Right ventricle myocardium superior (tissue), 1 donor: ENCODE results near the gene MYBL2. TPM values are rescaled to one million over a fixed set of nuclear protein-coding genes. Genes with fewer than 3 reads are reported as not detected.

Experiments
- ATAC-seq: fragments of 200-7000 bp; cut with Tn5 transposase; one replicate; pipeline ENCODE4 v1.9.1; 2020; ENCODE audit warnings: mild to moderate bottlenecking; ENCODE audit not compliant: poor library complexity
- DNase-seq: peaks from one replicate; pipeline ENCODE4 v3.0.0-alpha.2; 2020
- intact Hi-C: fragments of 100-400 bp; cut with DNase I; formaldehyde crosslinking; loops from one replicate; pipeline ENCODE4 v1.11.2; 2022
- total RNA-seq: library from RNA; stranded (reverse); fragmentation: NEBNext Ultra II Directional; extraction: Animal tissue kit (Norgen Biotek cat#: 25700); gene quantifications from one replicate; pipeline ENCODE4 v1.2.1, GENCODE V29; 2021
- donor health status: DM: no; HTN: yes; CAD: no; lungs with severe emphysema.

Gene MYBL2
- total RNA-seq, 1 donor from 2014 or later: 0.78 TPM

DNA sequence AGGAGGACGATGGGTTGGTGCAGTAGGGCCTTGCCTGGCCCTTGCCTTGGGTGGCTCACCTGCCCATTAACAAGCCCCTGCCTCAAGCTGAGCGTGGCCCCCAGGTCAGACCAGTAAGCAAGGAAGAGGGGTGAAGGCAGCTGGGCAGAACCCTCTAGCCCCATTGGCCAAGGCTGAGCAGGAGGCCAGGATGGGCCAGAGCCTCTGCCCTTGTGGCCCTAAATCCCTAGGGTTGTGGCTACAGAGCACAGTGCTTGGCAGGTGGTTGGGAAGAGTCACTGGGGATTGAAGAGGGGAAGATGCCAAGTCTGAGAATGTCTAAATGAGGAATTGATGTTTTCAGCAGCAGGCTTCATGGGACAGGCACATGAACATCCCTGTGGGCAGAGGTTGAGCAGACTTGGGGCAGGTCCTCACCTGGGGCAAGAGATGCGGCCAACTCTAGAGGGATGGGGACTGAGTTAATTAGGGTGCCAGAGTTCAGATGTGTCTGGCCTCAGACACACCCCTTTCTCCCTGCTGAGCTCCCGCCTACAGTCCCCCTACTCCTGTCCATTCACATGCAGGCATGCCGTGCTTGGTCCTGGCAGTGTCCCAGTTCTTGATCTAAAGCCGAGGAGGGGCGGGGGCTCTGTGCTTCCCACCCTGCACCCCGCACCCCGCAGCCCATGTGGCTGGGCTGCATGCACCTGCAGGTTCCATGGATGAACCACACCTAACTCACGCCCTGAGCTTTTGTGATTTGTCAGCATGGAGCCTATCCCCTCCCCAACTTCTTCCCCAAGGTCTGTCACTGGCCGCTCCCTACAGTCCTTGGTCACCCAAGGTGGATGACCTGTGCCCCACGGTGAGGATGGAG is 50.1 kb downstream of the MYBL2 start:
- intact Hi-C loops: no loop called here
- ATAC-seq (no peak), DNase-seq (peak; percentile 34)

DNA sequence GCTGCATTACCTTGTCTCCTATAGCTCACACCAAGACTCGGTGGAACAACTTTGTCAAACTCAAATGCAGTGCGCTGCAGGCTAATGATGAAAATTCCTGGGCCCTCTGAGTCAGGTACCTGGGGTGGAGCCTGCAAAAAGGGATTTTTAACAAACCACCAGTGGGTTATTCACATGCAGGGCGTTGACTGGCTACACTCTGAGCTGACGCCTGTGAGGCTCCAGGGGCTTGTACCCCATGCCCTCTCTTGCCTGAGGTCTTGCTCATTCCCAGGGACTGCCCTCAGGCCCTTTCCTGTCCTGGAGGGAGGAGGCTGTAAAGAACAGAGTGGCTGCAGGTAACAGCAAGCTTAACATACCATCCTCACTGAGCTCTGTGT is 50.7 kb downstream of the MYBL2 start:
- peak; percentile 8 for DNase-seq
- intact Hi-C loops: no loop called here
- ATAC-seq: no peak

DNA sequence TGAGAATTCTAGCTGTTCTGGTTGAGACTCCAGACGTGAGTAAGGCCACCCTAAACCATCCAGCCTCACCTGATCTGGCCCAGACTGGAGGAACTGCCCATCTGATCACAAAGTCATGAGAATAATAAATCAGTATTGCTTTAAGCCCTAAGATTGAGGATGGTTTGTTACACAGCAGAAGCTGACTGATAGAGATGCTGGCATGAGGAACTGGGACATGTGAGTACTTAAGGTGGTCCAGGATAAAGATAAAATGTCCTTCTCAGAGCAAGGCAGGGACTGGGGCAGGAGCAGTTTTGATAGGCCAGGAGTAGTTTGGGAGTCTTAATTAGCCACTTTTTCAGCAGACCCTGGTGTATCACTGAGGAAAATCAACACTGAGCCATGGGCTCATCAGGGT is 53.1 kb downstream of the MYBL2 start:
- intact Hi-C loops: no loop called here
- ATAC-seq (no peak), DNase-seq (no peak)

DNA sequence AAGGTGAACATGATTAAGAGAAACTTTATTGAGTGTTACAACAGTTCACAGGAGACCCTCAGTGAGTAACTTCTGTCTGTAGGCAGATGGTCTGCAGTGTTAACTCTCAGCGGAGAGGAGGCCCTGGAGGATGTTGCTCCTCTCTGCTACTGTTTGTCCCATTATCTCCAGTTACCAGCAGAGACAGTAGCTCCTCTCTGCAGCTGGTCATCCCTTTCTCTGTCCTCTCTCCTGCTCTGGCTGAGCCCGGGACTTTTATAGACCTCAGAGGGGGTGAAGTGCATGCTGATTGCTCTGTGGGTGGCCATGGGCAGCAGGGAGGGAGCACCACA is 54.1 kb downstream of the MYBL2 start:
- ATAC-seq: no peak
- intact Hi-C loops: no loop called here

DNA sequence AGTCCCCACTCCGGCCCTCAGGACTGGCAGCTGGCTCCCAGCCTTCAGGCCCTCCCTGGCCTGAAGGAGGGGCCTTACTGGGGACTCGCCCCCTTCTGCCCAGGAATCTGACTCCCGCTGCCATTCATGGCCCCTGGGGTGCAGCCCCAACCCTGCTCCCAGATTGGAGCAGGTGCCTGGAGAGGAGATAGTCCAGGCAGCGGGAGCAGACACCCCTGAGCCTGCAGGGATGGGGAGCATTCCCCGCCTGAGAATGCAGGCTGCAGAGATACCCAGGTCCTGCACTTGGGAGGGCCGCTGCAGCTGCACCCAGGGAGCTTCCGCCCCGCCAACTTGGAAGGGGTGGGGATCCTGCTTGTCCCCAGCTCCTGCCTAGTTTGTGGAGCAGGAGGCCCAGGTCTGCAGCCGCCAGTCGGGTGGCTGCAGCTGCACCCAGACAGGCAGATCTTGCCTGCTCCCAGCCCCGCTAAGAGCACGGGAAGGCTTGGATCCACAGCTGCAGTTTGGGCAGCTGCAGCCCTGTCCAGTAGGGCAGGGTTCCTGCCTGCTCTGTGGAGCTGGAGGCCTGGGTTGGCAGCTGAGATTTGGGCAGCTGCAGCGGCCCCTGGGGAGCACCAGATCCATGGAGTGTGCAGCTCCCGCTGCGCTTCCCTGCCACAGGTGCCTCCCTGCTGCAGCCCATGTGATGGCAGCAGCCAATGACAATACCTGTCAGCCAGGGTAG is 54.7 kb downstream of the MYBL2 start:
- peak; percentile 33 for DNase-seq
- intact Hi-C loops: no loop called here
- no peak for ATAC-seq

More for the DNA sequence above, 54.1 kb downstream of the MYBL2 start:
- DNase-seq: no peak

DNA sequence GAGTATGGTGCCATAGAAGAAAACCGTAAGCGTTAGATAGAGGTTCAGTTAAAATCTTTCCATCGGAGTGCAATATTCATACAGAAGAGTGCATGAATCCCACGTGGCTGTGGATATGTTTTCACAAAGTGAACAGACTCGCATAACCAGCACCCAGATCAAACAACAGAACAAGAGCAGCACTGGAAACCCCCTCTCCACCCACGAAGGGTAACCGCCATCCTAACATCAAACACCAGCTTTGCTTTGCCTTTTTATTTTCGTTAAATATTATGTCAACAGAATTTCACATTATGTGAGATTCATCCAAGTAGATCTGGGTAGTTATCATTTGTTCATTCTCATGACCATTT is 55.2 kb downstream of the MYBL2 start:
- no peak for DNase-seq
- ATAC-seq: no peak
- intact Hi-C loops: no loop called here

GRCh38 chr20:43723186-43723585 is 56.3 kb downstream of the MYBL2 start:
- intact Hi-C loops: no loop called here
- ATAC-seq (no peak), DNase-seq (peak; percentile 8)

- DNase-seq: peak; percentile 14
- ATAC-seq: no peak
- intact Hi-C loops: no loop called here
Observed at GRCh38 chr20:43723735-43724134, 56.8 kb downstream of the MYBL2 start.

DNA sequence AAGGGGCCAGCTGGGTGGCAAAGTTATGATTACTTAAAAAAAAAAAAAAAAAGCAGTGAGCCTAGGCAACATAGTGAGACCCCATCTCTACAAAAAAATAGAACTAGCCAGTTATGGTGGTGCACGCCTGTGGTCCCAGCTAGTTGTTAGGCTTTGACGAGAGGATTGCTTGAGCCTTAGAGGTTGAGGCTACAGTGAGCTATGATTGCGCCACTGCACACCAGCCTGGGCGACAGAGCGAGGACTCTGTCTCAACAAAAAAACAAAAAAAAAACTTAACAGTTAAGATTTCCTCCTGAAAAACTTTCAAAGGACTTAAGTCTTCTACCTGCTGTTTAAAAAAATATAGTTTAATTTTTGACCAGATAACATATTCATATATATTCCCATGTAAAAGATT is 57.5 kb downstream of the MYBL2 start:
- DNase-seq (peak; percentile 24), ATAC-seq (no peak)
- intact Hi-C loops: no loop called here

DNA sequence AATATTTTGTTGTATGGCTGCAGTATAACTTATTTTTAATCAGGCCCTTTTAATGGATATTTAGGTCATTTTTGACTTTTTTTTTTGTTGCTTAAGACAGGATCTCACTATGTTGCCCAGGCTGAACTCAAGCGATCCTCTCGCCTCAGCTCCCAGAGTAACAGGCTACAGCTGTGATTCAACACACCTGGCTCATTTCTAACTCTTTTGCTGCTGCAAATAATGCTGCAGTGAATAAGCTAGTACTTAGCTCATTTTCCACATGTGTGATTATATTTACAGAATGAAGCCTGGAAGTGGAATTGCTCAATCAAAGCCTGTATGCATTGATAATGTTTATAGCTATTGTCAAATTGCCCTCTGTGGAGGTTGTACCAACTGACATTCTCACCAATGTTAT is 58.8 kb downstream of the MYBL2 start:
- intact Hi-C loops: no loop called here
- DNase-seq (no peak), ATAC-seq (no peak)

DNA sequence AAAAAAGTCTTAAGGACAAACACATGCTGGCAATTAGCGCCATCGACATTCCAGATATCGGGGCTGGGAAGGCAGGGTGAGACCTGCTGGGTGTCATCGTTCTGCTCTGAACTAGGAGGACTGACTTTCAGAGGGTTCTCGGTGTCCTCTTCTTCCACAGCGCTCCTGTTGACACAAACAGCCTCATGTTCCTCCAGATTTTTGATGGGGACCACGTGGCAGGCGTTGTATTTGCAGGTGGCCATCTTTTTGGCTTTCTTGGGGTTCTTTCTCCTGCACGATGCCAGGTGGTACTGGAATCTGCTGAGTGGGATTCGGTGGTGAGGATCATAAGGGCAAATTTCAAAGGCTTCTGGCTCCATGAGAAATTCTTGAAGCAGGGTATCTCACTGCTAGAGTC is 59.4 kb downstream of the MYBL2 start:
- intact Hi-C loops: no loop called here
- no peak for DNase-seq

DNA sequence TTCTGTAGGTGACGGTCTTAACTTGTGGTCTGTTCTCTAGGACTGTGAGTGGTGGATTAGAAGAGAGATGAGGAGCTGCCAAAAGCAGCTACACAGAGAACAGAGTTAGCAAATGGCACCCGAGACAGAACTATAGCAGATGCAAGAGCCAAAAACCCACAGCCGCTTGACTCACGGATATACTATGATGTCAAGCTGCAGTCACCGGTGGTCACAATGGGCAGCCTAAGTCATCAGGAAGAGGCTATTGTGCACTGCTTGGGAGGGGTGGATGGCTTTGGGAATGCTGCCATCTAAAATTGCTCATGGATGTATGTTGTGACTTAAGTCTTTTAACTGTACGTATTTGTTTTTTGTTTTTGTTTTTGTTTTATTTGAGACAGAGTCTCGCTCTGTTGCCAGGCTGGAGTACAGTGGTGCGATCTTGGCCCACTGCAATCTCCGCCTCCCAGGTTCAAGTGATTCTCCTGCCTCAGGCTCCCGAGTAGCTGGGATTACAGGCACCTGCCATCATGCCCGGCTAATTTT is 60.0 kb downstream of the MYBL2 start, which contains the start of gene GTSF1L:
Gene GTSF1L, minus strand, starts transcription at position 192 of the 528 bp plus-strand sequence. CDS start 308 bp downstream, outside the sequence.
- DNase-seq: no peak
- ATAC-seq: no peak

More for the DNA sequence above, 59.4 kb downstream of the MYBL2 start:
- no peak for ATAC-seq

GRCh38 chr20:43727980-43728590 is 61.2 kb downstream of the MYBL2 start:
- intact Hi-C loops: no loop called here
- no peak for DNase-seq
- no peak for ATAC-seq

More for the DNA sequence above, 60.0 kb downstream of the MYBL2 start, which contains the start of gene GTSF1L:
- intact Hi-C loops: no loop called here

DNA sequence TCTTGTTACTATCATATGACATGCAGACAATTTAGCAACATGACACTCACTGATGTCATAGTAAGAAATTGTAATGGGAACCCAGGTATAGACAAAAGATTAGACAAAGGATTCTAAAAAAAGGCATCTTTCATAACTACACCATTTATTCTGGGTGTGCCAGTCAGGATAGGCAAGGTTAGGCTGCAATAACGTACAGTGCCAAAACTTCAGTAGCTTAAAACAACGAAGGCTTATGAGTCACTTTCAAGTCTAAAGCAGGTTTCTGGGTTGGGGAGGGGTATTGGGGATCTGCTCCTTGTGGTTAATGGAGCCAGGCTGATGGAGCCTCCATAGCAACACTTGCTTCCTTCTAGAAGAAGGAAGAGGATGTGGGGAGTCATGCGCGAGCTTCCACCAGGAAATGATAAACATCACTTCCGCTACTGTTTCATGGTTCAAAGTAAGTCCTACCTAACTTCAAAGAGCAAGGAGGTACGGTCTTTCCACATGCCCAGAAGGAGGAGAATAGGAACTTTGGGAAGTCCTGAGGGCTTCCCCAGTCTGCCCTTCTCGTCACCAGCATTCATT is 61.9 kb downstream of the MYBL2 start:
- ATAC-seq: no peak
- intact Hi-C loops: no loop called here
- no peak for DNase-seq

- ATAC-seq (no peak), DNase-seq (no peak)
- intact Hi-C loops: no loop called here
Observed at GRCh38 chr20:43731469-43731868, 64.6 kb downstream of the MYBL2 start.

GRCh38 chr20:43731927-43732326 is 65.0 kb downstream of the MYBL2 start:
- no peak for DNase-seq
- intact Hi-C loops: no loop called here
- no peak for ATAC-seq

DNA sequence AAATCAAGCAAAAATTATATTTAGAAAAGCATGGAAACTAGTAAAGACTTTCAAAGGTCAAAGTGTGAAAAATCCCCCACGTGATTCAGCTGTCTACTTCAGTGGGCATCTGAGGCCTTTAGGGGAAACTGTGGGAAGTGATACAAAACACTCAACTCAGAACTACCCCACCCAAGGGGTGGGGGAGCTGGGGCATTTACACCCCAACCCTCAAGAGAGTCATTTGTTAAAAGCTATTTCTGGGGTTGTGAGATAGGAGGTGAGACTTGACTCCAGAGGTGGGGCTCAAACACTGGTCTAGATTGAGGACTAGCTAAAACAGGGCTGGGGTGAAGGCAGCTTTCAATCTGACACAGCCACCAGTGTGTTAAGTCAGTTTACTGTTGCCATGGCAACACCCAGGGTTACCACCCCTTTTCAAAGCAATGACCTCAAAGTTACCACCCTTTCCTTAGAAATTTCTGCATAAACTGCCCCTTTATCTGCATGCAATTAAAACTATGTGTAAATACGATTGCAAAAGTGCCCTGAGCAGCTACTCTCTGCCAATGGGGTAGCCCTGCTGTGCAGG is 69.8 kb downstream of the MYBL2 start:
- ATAC-seq (no peak), DNase-seq (no peak)
- intact Hi-C loops: no loop called here

DNA sequence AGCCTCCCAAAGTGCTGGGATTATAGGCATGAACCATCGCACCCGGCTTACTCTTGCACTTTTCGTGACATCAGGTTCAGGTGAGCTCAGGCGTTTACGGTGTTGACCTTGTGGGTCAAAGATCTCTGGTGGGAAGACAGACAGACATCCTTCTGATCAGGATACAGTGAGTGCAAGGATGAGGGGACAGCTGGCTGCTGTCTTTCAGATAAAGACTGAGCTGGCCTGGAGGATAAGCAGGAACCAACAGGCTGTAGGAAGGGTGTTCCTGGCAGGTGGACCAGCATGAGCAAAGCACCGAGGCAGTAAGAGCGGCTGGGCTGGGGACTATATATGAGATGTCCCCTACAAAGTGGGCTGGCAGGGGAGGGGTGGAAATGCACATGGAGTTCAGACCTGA is 71.0 kb downstream of the MYBL2 start:
- DNase-seq: no peak
- intact Hi-C loops: no loop called here
- ATAC-seq: no peak
